ENCODE data around the gene NEU4.

The NEU4 gene

DNA sequence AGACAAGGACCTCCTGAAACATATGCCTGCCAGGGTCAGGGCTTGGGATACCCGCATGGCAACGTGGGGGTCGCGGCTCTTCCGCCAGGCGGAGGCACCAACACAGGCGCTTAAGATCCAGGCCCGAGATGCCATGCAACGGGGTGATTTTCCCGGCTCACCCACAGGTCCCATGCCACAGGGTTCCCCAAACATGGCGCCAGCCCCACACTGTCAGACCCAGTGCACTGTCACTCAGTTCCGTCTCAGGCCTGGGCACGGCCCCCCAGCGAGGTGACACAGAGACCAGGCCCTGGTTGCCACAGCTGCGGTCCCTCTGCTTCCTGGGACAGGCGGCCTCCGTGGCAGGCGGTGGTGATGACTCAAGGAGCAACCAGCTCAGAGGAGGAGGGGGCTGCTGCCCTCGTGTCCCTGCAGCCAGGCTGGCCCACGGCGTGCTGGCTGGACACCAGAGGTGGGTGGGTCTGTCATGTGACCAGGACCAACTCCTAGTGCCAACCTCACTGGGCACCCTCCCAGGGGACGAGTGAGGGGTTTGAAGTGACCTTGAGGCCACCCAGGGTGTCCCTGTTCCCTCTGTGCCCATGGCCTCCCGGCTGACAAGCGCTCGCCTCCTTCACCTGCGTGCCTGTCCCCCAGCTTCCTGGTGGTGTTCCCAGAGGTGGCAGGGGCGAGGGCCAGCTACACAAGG lies 44.8 kb downstream of the NEU4 start:
- DNase-seq, result peak in 1 of 2 donors; percentile 25

DNA sequence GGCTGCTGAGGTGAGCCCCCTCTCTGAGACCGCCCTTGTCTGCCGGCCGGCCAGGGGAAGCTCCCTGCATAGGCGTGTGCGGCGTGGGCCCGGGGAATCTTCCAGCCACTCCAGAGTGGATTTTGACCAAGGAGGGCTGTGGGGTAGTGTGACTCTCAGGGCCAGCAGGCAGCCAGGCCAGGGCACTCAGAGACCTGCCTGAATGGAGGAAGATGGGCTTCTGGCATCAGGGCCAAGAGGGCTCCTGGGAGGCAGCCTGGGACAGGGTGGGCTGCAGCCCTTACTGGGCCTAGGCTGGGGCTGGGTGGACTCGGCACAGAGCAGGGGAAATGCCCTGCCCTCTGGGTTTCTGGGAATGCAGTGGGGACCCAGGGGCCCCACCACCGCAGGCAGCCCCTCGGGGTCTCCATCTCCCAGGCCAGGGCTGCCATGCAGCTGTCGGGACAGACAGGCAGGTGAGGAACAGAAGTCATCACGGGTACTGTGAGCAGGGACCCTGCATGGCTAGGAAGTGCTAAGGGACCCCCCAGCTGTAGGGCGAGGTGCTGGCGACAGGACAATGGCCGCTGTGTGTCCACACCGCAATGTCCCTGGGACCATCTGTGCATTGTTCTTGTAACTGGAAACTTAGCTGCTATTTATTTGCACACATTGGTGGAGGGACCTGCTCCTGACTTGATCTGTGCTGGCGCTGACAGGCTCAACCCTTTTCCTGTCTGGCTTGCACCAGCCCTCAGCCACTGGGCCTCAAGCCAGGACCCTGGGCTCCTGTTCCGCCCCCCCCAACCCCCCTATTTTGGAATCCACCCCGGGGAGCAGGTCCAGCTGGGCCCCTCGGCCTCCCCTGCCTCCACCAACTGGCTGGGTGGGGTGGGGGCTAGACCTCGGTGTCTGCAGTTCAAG lies 45.6 kb downstream of the NEU4 start:
- no peak for DNase-seq

DNA sequence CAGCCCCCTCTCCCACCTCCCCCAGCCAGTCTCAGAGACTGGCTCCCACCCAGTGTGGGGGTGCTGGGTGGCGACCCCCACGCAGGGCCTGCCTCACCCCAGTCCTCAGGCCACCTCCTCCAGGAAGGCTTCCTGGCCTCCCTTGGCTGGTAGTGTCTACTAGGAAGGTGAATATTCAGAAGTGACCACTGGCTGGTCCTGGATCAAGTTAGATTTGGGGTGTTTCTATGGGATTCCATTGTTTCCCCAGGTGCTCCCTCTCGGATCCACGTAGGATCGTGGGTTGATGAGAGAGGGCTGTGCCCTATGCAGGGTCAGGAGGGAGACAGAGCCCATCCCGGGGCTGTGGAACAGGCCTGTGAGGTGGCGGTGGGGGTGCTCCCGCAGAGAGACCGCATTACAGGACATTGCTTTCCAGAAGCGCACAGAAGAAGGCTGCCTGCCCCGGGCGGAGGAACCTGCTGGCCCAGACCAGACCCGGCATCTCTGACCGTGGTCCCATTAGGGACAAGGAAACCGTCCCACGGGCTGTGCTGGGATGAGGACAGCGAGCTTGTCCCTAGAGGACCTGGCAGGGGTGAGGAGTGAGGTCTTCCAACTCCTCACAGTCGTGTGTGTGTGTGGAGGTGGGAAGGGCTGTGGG lies 46.4 kb downstream of the NEU4 start:
- DNase-seq, result no peak

DNA sequence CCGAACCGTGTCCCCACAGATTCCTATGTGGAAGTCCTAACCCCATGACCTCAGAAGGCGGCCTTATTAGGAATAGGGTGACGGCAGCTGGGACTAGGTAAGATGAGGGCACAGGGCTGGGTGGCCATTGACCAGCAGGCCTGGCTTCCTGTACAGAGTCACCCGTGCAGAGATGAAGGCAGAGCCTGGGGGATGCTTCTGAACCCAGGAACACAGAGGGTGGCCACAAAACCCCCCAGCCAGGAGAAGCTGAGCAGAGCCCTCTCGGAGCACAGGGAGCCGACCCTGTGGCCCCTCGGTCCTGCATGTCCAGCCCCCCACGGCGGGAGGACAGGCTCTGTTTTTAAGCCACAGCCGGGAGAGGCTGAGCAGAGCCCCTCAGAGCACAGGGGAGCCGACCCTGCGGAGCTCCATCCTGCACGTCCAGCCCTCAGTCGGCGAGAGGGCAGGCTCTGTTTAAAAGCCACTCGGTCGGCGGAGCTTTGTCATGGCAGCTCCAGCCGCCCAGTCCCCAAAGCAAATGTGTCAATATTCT lies 47.0 kb downstream of the NEU4 start:
- no peak for DNase-seq

DNA sequence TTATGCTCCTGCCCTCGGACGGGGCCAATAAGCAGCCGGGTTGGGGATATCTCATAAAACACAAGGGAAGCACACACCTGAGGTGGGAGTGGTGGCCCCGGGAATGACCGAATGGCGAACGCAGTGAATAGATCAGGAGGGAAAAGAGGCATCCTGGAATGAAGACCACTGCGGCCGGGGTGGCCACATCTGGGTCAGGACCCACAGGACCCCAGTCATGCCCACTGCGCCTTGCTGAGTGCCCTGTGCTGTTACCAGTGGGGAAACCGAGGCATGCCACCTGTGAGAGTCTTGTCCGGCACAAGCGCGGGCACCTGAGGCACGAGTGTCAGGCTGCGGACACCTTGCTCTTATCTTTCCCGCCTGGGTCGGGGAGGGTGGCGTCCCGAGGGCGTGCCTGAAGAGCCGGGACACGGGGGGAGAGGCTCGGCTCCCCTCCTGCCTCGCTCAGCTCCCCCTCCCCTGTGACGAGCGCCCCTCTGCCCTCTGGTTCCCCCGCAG lies 48.1 kb downstream of the NEU4 start:
- DNase-seq, result no peak

DNA sequence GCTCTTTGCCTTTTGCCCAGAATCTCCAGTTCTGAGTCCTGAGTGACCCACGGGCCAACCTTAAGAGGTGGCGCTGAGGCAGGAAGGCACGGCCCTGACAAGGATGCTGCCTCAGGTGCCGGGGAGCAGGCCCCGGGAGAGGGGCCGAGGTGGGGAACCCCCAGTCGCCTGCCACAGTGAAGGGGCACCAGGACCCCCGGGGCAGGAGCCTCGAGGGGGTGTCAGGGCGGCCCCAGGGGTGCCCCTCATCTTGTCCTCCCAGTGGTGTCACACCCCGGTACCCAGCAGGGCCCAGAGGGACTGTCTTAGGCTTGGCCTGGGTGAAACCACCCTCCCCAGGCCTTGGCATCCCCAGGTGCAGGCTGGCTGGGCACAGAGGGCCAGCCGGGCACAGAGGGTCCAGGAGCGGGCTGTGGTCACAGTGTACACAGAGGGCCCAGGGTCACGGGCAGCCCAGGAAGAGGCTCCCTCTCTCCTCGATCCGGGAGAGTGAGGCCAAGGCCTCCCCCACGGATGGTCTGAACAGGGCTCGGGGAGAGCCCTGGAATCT lies 48.7 kb downstream of the NEU4 start:
- no peak for DNase-seq

DNA sequence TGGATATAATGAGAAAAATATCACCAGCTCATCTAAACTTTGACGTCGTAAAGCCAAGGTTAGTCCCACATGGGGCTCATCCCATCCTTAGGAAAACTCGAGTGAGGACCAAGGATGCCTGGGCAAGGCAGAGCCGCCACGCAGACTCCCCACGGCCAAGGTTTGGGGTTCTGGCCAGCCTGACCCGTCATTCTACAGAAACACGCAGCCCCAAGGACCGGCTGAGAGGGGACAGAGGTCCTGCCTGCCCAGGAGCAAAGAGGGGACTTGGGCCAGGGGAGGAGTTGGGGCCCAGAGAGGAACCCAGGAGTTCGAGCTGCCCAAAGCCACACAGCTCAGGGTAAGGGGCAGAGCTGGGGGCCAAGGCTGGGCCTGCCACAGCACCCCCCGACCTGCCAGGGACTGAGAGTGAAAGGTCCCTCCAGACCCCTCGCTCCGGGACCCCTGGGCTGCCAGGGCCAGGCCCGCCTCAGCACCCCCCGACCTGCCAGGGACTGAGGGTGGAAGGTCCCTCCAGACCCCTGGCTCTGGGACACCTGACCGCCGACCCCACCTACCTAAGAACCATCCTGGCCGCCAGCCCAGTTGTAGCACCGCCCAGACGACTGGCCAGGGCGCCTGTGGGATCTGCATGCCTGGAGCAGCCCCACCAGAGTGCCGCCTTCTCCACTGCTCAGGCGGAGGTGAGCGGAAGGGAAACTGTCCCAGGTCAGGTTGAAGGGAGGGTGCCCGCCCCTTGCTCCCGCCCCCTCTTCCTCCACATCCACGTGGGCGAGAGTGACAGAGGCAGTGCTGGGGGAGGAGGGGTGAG lies 49.4 kb downstream of the NEU4 start, which contains the start of gene PDCD1:
Gene PDCD1, minus strand, starts transcription at position 689 of the 811 bp plus-strand sequence. Its CDS starts 56 bp downstream, at position 633.
- no peak for DNase-seq

DNA sequence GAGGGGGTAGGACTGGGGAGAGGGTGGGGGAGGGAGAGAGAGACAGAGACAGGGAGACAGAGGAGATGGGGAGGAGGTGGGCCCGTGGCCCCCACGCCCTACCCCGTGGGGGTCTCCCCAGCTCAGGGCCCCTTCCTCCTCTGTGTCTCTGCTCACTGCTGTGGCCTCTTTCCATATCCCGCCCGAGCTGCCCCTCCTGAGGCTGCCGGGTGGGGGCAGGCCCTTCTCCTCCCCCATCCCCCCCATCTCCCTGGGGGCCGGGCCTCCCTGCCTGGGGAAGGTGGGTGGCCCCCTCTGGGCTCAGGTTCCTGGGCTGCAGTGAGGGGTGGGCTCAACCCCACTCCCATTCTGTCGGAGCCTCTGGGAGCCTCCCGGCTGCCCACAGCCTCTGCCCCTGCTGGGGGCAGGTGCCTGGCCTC lies 50.0 kb downstream of the NEU4 start:
- DNase-seq, result no peak

DNA sequence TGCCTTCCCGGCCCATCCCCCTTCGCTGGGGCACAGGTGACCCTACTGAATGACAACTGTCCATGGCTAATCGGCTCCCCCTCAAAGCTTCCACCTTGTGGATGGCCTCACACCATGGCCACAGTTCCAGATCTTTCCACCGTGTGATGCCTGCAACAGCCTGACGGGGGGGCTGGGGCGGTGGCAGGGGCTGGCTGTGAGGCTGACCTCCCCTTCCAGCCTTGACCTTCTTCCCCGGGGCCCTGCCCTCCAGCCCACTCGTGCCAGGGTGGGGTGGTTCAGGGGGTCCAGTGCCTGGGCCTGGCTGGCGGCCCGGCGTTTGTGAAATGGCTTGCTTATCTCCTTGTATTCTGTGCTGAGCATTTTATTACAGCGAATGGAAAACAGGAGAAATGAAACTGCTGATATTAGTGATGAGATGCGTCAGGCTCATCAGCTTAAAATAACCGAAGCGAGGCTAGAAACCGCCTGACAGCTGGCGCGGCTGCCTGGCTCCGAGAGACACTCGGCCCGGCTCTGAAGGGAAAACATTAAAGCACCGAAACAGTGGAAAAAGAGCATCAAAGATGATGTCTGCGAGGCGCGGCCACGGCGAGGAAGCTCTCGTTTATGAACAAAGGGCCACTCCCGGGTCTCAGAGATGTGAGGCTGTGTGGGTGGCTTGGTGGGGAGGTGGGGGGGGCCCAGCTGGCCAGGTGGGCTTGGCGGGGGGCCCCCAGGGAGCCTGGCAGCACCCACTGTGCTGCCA lies 50.6 kb downstream of the NEU4 start:
- DNase-seq, result no peak

DNA sequence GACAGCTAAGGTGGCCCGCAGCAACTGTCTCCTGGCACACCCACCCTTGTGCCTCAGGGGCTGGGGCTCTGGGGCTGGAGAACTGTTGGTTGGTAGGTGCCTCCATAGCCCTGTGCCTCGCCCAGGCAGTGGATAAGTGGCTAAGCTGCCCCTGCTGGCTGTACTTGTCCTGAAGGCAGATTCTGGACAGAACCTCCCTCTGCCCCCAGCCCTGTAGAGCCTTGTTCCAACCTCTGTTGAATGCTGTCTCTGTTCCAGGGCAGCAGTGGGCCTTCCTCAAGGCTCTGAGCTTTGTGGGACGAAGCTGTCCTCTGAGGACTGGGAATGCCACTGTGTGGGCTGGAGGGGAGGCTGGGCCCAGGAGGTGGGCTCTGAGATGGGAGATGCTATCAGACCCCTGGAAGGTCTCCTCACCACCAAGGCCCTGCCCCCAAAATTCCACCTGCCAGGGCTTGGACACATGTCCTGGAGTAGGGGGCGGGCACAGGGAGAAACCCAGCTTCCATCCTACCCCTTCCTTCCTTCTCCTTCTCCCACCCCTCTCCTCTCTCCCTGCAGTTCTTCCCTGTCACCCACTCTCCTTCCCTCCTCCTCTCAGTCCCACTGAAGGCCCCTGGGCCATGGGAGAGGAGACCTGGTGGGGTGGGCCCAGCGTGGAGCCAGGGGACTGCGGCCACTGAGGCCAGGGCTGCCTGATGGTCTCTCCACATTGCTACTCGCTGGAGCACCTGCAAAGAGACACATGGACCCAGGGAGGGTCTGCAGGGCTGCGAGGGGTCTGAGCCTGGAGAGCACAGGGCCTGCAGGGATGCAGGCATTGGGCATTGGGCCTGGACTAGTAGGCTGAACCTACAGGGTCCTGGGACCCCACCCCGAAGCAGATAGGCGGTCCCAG lies 51.4 kb downstream of the NEU4 start:
- no peak for DNase-seq

DNA sequence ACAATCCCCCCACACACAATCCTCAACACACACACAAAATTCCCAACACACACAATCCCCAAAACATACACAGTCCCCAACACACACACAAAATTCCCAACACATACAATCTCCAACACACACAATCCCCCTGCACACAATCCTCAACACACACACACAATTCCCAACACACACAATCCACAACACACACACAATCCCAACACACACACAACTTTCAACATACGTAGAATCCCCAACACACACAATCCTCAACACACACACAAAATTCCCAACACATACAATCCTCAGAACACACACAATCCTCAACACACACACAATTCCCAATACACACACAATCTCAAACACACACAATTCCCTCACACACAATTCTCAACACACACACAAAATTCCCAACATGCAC lies 52.3 kb downstream of the NEU4 start:
- no peak for DNase-seq

DNA sequence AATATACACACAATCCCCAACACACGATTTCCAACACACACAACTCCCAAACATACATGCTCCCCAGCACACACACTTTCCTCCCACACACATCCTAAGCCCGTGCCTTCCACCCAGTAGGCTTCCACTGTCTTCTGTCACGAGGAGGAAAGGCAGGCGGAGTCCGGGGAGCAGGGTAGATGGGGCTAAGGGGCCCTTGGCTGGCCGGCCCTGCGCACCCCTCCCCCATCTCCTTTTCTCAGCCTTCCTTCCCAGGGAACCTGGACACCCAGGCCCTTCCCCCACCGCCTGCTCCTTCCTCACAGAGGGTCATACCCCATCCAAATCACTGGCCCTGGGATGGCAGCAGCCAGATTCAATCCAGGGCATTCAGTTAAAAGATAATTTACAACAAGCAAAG lies 53.1 kb downstream of the NEU4 start:
- DNase-seq, result no peak

DNA sequence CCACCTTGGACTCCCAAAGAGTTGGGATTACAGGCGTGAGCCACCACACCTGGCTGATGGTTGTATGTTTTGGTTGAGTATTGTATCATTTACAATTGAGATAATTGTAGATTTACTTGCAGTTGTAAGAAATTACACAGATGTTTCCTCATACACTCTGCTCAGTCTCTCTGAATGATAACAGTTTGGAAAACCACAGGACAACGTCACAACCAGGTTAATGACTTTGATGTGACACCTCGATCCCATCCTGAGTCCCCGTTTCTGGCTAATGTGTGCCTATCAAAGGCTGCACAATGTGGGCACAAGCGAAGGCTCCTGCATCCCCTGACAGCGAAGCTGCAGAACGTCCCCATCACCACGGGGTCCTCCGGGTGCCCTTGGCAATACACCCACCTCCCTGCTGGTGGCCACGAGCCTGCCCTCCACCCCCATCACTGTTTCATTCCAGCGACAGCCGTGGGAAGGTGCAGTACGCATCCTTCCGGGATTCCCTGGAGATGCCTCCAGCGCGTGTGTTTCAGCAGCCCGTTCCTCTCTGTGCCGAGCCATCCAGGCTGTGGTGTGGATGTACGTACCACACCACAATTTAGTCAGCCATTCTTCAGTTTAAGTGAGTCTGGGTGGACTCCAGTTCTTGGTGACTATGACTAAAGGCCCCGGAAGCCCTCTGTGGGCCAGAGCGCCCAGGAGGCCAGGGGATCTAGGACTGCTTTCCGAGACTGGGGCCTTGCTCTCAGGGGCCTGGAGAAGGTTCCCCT lies 54.0 kb downstream of the NEU4 start:
- DNase-seq, result no peak

DNA sequence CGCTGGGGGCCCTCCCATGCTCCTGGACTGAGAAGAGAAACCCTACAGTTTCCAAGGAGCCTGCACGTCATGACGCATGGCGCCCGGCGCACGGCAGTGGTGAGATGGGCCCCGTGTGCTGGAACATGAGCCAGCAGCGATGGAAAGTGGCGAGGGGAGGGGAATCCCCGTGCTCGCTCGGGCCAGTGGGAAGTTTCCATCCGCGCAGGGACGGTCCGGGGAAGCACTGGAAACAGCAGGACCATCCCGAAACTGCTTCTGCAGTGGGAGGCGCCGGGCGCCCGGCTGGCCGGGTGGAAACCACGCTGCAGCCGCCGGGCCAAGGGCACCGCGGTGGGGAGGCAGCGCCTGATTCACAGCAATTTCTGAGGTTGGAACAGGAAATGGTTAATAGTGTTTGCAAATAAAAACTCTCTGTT lies 54.6 kb downstream of the NEU4 start:
- peak in 1 of 2 donors; percentile 45 for DNase-seq

DNA sequence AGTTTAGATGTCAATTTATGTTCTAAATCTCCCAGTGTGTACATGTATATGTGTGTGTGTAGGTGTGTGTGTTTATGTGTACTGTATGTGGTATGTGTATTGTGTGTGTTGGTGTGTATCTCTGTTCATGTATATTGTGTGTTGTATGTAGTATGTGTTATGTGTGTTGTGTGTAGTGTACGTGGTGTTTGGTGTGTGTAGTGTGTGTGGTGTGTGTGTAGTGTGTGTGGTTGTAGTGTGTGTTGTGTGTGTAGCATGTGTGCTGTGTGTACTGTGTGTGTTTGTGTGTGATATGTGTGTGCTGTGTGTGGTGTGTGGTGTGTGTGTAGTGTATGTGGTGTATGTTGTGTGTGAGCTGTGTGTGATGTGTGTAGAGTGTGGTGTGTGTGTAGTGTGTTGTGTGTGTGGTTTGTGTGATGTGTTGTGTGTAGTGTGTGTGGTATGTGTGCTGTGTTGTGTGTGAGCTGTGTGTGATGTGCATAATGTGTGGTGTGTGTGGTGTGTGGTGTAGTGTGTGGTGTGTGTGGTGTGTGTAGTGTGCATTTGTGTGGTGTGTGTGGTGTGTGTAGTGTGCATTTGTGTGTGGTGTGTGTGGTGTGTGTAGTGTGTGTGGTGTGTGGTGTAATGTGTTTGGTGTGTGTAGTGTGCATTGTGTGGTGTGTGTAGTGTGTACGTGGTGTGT lies 55.3 kb downstream of the NEU4 start:
- DNase-seq, result no peak

DNA sequence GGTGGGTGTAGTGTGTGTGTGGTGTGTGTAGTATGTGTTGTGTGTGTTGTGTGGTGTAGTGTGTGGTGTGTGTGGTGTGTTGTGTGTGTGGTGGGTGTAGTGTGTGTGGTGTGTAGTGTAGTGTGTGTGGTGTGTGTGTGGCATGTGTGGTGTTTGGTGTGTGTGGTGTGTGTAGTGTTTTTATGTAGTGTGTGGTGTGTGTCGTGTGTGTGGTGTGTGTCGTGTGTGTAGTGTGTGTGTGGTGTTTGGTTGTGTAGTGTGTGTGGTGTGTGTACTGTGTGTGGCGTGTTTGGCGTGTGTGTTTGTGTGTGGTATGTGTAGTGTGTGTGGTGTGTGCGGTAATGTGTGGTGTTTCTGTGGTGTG lies 55.8 kb downstream of the NEU4 start:
- DNase-seq, result no peak

DNA sequence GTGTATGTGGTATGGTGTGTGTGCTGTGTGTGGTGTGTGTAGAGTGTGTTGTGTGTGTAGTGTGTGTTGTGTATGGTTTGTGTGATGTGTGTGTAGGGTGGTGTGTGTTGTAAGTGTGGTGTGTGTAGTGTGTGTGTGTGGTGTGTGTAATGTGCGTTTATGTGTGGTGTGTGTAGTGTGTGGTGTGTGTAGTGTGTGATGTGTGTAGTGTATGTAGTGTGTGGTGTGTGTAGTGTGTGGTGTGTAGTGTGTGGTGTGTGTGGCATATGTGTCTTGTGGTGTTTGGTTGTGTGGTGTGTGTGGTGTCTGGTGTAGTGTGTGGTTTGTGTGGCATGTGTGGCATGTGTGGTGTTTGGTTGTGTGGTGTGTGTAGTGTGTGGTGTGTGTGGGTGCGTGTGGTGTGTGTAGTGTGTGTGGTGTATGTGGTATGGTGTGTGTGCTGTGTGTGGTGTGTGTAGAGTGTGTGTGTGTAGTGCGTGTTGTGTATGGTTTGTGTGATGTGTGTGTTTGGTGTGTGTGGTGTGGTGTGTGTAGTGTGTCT lies 56.5 kb downstream of the NEU4 start:
- DNase-seq, result no peak

Data from bone marrow (tissue), 2 donors.